PC-3 (cell line): ENCODE results near the gene PDIA5.

ENCODE experiments used
- EZH2 ChIP-seq: fragments of 300-600 bp; sonication (generic); IDR thresholded peaks from one replicate; pipeline ENCODE4 v1.6.1; 2017; ENCODE audit warnings: antibody characterized with exemption, mild to moderate bottlenecking, low read length; ENCODE audit not compliant: unreplicated experiment
- EZH2phosphoT487 ChIP-seq: fragments of 300-600 bp; sonication (generic); IDR thresholded peaks from 2 replicates; pipeline ENCODE4 v1.6.1; 2018; ENCODE audit warnings: mild to moderate bottlenecking, antibody characterized with exemption, low read length, borderline replicate concordance
- TF ChIP-seq, protein P1 (sequence below): fragments of 300-600 bp; sonication (generic); conservative IDR thresholded peaks from 2 replicates; pipeline ENCODE4 v1.5.1; 2017; ENCODE audit warnings: antibody characterized with exemption, low read depth, mild to moderate bottlenecking, low read length

GRCh38 chr3:123169930-123170329, 103.1 kb downstream of the PDIA5 start:
- TF ChIP-seq, protein P1, sequence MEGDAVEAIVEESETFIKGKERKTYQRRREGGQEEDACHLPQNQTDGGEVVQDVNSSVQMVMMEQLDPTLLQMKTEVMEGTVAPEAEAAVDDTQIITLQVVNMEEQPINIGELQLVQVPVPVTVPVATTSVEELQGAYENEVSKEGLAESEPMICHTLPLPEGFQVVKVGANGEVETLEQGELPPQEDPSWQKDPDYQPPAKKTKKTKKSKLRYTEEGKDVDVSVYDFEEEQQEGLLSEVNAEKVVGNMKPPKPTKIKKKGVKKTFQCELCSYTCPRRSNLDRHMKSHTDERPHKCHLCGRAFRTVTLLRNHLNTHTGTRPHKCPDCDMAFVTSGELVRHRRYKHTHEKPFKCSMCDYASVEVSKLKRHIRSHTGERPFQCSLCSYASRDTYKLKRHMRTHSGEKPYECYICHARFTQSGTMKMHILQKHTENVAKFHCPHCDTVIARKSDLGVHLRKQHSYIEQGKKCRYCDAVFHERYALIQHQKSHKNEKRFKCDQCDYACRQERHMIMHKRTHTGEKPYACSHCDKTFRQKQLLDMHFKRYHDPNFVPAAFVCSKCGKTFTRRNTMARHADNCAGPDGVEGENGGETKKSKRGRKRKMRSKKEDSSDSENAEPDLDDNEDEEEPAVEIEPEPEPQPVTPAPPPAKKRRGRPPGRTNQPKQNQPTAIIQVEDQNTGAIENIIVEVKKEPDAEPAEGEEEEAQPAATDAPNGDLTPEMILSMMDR, result no peak
- TF ChIP-seq EZH2 (no peak), EZH2phosphoT487 (no peak)
